ENCODE data around the gene PREX1. TPM values are rescaled to one million over a fixed set of nuclear protein-coding genes. Genes with fewer than 3 reads are reported as not detected.

Gene PREX1
- total and polyA plus RNA-seq, 2 of the 4 experiments (the other 2 are of a cell fraction), result 0.67 to 0.72 TPM

GRCh38 chr20:48681873-48682426, 145.8 kb downstream of the PREX1 start:
- ATAC-seq (ENCODE audit: low read depth), result no peak
- Histone ChIP-seq H2BK5ac (ENCODE audit: low read depth, low read length, poor library complexity, severe bottlenecking) (no peak overlapping the region), H3K4me2 (ENCODE audit: low read depth, low read length) (no peak overlapping the region; the same call in 1 of the 2 replicates), H3K23ac (ENCODE audit: low read depth, low read length) (no peak overlapping the region), H3K9me1 (ENCODE audit: insufficient read depth, low read length) (no peaks in the 10 kb centered on the region; the same call in 1 of the 2 replicates), H4K91ac (ENCODE audit: insufficient read depth, low read depth, low read length) (no peak overlapping the region), H3K9ac (ENCODE audit: low read depth, low read length) (0 out of 2 replicates have a peak overlapping the region, but pooled peaks have one; percentile 8), H3K14ac (replicated peaks; ENCODE audit: low read depth, low read length) (peak overlapping the region; percentile 54; the same call in 1 of the 2 replicates), H3K56ac (ENCODE audit: extremely low read depth, insufficient read depth, low read length) (no peak overlapping the region), H4K20me1 (ENCODE audit: insufficient read depth, low read length) (no peaks in the 10 kb centered on the region), H3K36me3 (ENCODE audit: control insufficient read depth, insufficient read depth, low read length) (no peaks in the 10 kb centered on the region), H4K8ac (ENCODE audit: low read depth in 2 of 2, low read length in 2 of 2) (peak overlapping the region; percentile 2 to 62; a peak in 2 of 4 replicates), H2BK120ac (ENCODE audit: low read depth, low read length) (peak overlapping the region; percentile 68; the same call in 1 of the 2 replicates), H2AFZ (replicated peaks; ENCODE audit: low read length, poor library complexity) (peak overlapping the region; percentile 83), H2AK5ac (ENCODE audit: low read depth, low read length) (no peak overlapping the region; the same call in 1 of the 2 replicates), H3K27ac (ENCODE audit: insufficient read depth, low read length) (peak overlapping the region; percentile 66; the same call in 1 of the 2 replicates), H3K79me1 (ENCODE audit: low read depth in 1 of 2, low read length in 2 of 2) (no peaks in the 10 kb centered on the region), H2BK15ac (ENCODE audit: low read depth, low read length) (peak overlapping the region; percentile 1; the same call in 1 of the 3 replicates), H3K18ac (ENCODE audit: low read depth, low read length) (peak overlapping the region; percentile 10; the same call in 1 of the 2 replicates), H3K9me3 (ENCODE audit: control insufficient read depth, insufficient read depth, low read length) (no peaks in the 10 kb centered on the region), H2AK9ac (replicated peaks; ENCODE audit: low read depth, low read length, poor library complexity) (peak overlapping the region; percentile 13), H2BK20ac (ENCODE audit: low read depth, low read length) (peak overlapping the region; percentile 13; the same call in 1 of the 2 replicates), H3K4me3 (ENCODE audit: insufficient read depth, low read depth, low read length) (no peak overlapping the region), H3K4me1 (ENCODE audit: control insufficient read depth, insufficient read depth, low read length) (peaks cover 13% of the 10 kb centered on the region; the same call in 1 of the 2 replicates), H3K27me3 (ENCODE audit: control insufficient read depth, insufficient read depth, low read length) (no peaks in the 10 kb centered on the region), H3K4ac (ENCODE audit: low read depth, low read length) (peak overlapping the region; percentile 34), H4K5ac (ENCODE audit: low read depth, low read length) (no peak overlapping the region; the same call in 1 of the 2 replicates)
- DNase-seq, result no peak
- TF ChIP-seq ELK1 (IDR thresholded peaks at IDR 0.05; ENCODE audit: borderline replicate concordance, low read depth, low read length), result no peak
- no peak for TF ChIP-seq NFE2L2 (IDR thresholded peaks at IDR 0.05; ENCODE audit: low read depth, low read length)
- TF ChIP-seq USF2 (IDR thresholded peaks at IDR 0.05; ENCODE audit: low read depth, low read length), result no peak
- no peak for TF ChIP-seq BHLHE40 (IDR thresholded peaks at IDR 0.05; ENCODE audit: low read depth, low read length)
- no peak for TF ChIP-seq SMC3 (IDR thresholded peaks at IDR 0.05; ENCODE audit: low read depth, low read length)
- no peak for TF ChIP-seq MAFK (IDR thresholded peaks at IDR 0.05; ENCODE audit: low read depth, low read length)
- TF ChIP-seq POLR2A (IDR thresholded peaks at IDR 0.05; ENCODE audit: low read depth, low read length), result no peak
- TF ChIP-seq MAZ (IDR thresholded peaks at IDR 0.05; ENCODE audit: borderline replicate concordance, low read depth, low read length), result no peak
- in situ Hi-C loops (cut with MboI; ENCODE audit: low sequenced_read_pairs), result no loop called here
- ChIA-PET CTCF (no interaction called here), POLR2A (ENCODE audit: unreplicated experiment) (no interaction called here)
- dilution Hi-C loops (cut with HindIII; ENCODE audit: low sequenced_read_pairs, unreplicated experiment), result no loop called here
- 78% methylated on average over 1 of the region's 6 CpGs; no CpG with 5 or more reads in 1 of the 2 experiments for WGBS, 2 experiments (ENCODE audit: extremely low coverage in 2 of 2, insufficient read length in 1 of 2)
- BruUV-seq (replicated peaks), result no TSS peak
- intact Hi-C loops (cut with micrococcal nuclease), result no loop called here
